ENCODE results near the gene PACRG.

DNA sequence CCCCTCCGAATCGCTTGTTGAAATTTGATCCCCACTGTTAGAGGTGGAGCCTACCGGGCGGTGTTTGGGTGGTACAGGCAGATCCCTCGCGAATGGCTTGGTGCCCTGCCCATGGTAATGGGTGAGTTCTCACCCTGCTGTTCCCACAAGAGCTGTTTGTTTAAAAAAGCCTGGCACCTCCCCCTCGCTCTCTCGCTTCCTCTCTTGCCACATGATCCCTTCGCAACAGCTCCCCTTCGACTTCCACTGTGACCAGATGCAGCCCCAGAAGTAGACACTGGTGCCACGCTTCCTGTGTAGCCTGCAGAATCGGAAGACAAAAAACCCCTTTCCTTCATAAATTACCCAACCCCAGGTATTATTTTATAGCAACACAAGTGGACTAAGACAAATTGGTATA is 394.6 kb downstream of the PACRG start:
- TF ChIP-seq, protein P1, sequence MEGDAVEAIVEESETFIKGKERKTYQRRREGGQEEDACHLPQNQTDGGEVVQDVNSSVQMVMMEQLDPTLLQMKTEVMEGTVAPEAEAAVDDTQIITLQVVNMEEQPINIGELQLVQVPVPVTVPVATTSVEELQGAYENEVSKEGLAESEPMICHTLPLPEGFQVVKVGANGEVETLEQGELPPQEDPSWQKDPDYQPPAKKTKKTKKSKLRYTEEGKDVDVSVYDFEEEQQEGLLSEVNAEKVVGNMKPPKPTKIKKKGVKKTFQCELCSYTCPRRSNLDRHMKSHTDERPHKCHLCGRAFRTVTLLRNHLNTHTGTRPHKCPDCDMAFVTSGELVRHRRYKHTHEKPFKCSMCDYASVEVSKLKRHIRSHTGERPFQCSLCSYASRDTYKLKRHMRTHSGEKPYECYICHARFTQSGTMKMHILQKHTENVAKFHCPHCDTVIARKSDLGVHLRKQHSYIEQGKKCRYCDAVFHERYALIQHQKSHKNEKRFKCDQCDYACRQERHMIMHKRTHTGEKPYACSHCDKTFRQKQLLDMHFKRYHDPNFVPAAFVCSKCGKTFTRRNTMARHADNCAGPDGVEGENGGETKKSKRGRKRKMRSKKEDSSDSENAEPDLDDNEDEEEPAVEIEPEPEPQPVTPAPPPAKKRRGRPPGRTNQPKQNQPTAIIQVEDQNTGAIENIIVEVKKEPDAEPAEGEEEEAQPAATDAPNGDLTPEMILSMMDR (IDR thresholded peaks at IDR 0.05): no peak
- TF ChIP-seq POLR2AphosphoS5 (IDR thresholded peaks at IDR 0.05): no peak
- TF ChIP-seq POLR2A (IDR thresholded peaks at IDR 0.05): no peak
- no peak for TF ChIP-seq EP300 (IDR thresholded peaks at IDR 0.05)

All from upper lobe of left lung (tissue), 4 donors.